Measurements from ENCODE around the gene MAVS.
"Not testable (repeated sequence)": the region's sequence is repeated elsewhere in the genome, so short reads cannot be mapped to it uniquely, and the experiment has no call there.

MAVS gene

GRCh38 chr20:3815703-3816315, 30.8 kb upstream of the MAVS start:
- DNase-seq: no peak

GRCh38 chr20:3818155-3819151, 28.2 kb upstream of the MAVS start:
- no peak for DNase-seq

- DNase-seq: no peak
Observed at GRCh38 chr20:3819411-3820047, 27.1 kb upstream of the MAVS start.

- peak; percentile 80 for DNase-seq
Observed at GRCh38 chr20:3820048-3820900, 26.4 kb upstream of the MAVS start, which contains the start of gene AP5S1. AP5S1 (plus strand) TSS chr20:3820547; CDS start chr20:3822118, 1,571 bp downstream.

GRCh38 chr20:3820901-3821727, 25.5 kb upstream of the MAVS start:
- no peak for DNase-seq

- no peak for DNase-seq
Observed at GRCh38 chr20:3821996-3822395, 24.6 kb upstream of the MAVS start.

- no peak for DNase-seq
Observed at GRCh38 chr20:3823881-3824280, 22.8 kb upstream of the MAVS start.

- no peak for DNase-seq
Observed at GRCh38 chr20:3825526-3825925, 21.1 kb upstream of the MAVS start.

GRCh38 chr20:3826420-3826819, 20.2 kb upstream of the MAVS start:
- no peak for DNase-seq

GRCh38 chr20:3828798-3829197, 17.8 kb upstream of the MAVS start:
- DNase-seq: no peak

GRCh38 chr20:3829891-3830290, 16.7 kb upstream of the MAVS start:
- not testable (repeated sequence) for DNase-seq

- no peak for DNase-seq
Observed at GRCh38 chr20:3836132-3836531, 10.5 kb upstream of the MAVS start.

- DNase-seq: no peak
Observed at GRCh38 chr20:3839328-3839727, 7.3 kb upstream of the MAVS start.

GRCh38 chr20:3840201-3840600, 6.4 kb upstream of the MAVS start:
- DNase-seq: not testable (repeated sequence)

- DNase-seq: no peak
Observed at GRCh38 chr20:3842348-3842930, 4.2 kb upstream of the MAVS start.

GRCh38 chr20:3843490-3843889, 3.1 kb upstream of the MAVS start:
- no peak for DNase-seq

- not testable (repeated sequence) for DNase-seq
Observed at GRCh38 chr20:3843990-3844619, 2.5 kb upstream of the MAVS start.

GRCh38 chr20:3846378-3846739, 275 bp upstream of the MAVS start:
- DNase-seq: no peak

GRCh38 chr20:3847429-3847940, 851 bp downstream of the MAVS start:
- DNase-seq: no peak

GRCh38 chr20:3848565-3848964, 1.9 kb downstream of the MAVS start:
- DNase-seq: no peak

GRCh38 chr20:3854462-3854871, 7.8 kb downstream of the MAVS start:
- no peak for DNase-seq

Measured in activated CD4-positive, alpha-beta T cell treated with anti-CD3 and anti-CD28 coated beads, Interleukin-2, amount 50 U/mL, for 4 hours (primary cell).